ENCODE data around the gene PNLDC1. TPM values are rescaled to one million over a fixed set of nuclear protein-coding genes. Genes with fewer than 3 reads are reported as not detected.
"Not testable (repeated sequence)": the region's sequence is repeated elsewhere in the genome, so short reads cannot be mapped to it uniquely, and the experiment has no call there.

Gene PNLDC1
- total RNA-seq, 4 donors from 2014 or later, result 0.37 TPM; not detected in 3

DNA sequence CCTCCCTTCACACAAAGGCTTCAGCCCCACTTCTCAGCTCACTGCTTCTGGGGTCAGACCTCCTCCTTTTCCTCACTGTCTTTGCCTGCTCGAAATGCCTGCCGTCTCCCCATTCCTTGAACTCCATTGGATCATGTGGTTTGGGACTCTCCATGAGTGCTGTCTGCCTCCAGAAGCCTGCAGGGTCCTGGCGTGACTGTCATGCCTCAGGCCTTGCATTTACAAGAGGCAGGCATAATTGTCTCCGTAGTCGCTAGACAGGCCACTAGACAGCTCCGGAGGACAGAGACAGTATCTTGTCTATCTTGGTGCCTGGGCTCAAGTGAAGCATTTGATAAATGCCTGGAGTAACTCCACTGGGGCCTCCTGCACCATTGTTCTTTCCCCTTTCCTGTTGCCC, 15.3 kb downstream of the PNLDC1 start:
- DNase-seq (ENCODE audit: low spot score) (no peak), ATAC-seq (ENCODE audit: low FRiP score) (no peak)
- TF ChIP-seq CTCF (IDR thresholded peaks at IDR 0.05), result no peak

- not testable (repeated sequence) for DNase-seq (ENCODE audit: low spot score); ATAC-seq (ENCODE audit: low FRiP score)
Measured at GRCh38 chr6:159816775-159817174, 16.7 kb downstream of the PNLDC1 start.

- ATAC-seq (ENCODE audit: low FRiP score) (no peak), DNase-seq (ENCODE audit: low spot score) (no peak)
- TF ChIP-seq CTCF (IDR thresholded peaks at IDR 0.05), result no peak
Measured at GRCh38 chr6:159817951-159818739, 18.1 kb downstream of the PNLDC1 start.

- no peak for ATAC-seq (ENCODE audit: low FRiP score)
- no peak for DNase-seq (ENCODE audit: low spot score)
- no peak for TF ChIP-seq CTCF (IDR thresholded peaks at IDR 0.05)
Measured at GRCh38 chr6:159819098-159819497, 19.0 kb downstream of the PNLDC1 start.

DNA sequence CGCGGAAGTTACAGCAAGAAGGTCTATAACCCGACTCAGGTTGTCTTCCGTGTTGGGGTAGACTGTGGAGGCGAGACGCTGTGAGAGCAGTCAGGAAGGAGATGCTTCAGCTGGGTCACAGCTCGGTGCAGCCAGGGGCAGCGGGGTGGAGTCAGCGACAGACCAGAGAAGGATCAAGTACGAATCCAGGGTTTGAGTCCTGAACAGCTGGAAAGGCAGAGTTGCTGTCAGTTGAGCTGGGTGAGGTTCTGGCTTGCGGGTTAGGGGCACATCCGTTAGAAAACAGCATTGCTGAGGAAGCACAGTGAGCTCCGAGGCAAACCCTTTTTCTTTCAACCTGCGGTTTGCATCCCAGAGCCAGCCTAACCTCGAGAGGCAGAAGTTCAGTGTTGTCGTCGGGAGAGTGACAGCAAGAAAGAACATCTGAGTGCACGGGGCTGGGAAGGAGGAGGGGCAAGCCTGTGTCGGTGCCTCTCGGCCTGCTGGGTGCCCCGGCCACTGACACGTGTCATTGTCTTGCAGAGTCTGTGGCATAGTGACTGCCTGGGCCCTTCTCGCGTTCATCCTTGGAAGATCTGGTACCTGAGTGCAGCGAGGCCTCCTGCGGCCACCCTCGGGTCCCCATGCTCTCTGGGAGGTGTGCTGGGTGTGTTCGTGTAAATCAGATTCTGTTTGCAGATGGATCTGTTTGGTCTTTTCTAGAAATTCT, 20.0 kb downstream of the PNLDC1 start:
- TF ChIP-seq CTCF (IDR thresholded peaks at IDR 0.05), result no peak
- ATAC-seq (ENCODE audit: low FRiP score) (no peak), DNase-seq (ENCODE audit: low spot score) (no peak)

- DNase-seq (ENCODE audit: low spot score) (no peak), ATAC-seq (ENCODE audit: low FRiP score) (no peak)
- TF ChIP-seq CTCF (IDR thresholded peaks at IDR 0.05), result no peak
Measured at GRCh38 chr6:159821122-159821521, 21.0 kb downstream of the PNLDC1 start.

- TF ChIP-seq CTCF (IDR thresholded peaks at IDR 0.05), result no peak
- ATAC-seq (ENCODE audit: low FRiP score) (no peak), DNase-seq (ENCODE audit: low spot score) (no peak)
Measured at GRCh38 chr6:159821726-159822125, 21.6 kb downstream of the PNLDC1 start.

Data from omental fat pad (tissue), 4 donors.